Measurements from ENCODE around the gene NOCT.
"Not testable (repeated sequence)": the region's sequence is repeated elsewhere in the genome, so short reads cannot be mapped to it uniquely, and the experiment has no call there.

NOCT gene

DNA sequence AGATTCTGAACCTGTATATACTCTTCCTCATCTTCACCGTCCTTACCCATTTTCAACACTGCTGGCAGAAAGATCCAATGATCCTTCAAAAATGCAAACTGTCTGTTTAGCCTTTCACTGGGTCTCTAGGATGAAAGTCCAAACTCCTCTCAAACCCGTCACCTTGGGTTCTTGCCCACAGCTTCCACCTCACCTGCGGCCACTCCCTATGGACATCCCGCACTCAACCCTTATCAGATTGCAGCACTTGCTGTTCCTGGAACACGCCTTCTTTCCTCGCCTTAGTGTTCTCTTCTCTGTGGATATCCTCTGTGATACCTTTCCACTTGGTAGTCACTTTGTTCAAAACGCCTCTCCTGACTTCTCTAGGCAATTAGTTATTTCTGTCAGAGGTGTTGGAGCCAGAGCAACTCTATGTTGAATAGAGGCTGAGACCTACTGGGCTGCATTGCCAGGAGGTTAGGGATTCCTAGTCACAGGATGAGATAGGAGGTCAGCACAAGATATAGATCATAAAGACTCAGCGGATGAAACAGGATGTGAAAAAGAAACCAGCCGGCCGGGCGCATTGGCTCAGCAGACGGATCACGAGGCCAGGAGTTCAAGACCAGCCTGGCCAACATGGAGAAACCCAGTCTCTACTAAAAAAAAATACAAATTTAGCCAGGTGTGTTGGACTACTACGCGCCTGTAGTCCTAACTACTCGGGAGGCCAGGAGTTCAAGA is 4.2 kb upstream of the NOCT start:
- no peak for DNase-seq

- DNase-seq = no peak
Observed at GRCh38 chr4:139014371-139015268, 961 bp upstream of the NOCT start.

GRCh38 chr4:139015948-139016471 is 429 bp downstream of the NOCT start:
- no peak for DNase-seq

DNA sequence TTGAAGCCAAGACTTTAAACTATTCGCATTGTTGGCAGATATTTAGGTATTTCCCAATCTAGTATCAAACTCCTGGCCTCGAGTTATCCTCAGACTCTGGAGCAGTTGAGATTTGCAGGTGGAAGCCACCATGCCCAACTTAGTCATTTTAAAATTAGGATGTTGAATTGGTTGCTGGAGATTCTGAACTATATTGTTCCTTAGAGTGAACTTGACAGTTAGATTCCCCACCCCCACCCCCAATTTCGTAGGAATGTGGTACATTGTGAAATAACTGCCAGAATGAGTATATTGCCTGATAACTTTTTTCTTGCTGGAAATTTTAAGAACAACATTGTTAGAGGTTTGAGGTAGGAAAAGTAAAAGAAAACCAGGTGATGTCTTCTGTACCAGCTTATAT is 2.3 kb downstream of the NOCT start:
- DNase-seq = no peak

DNA sequence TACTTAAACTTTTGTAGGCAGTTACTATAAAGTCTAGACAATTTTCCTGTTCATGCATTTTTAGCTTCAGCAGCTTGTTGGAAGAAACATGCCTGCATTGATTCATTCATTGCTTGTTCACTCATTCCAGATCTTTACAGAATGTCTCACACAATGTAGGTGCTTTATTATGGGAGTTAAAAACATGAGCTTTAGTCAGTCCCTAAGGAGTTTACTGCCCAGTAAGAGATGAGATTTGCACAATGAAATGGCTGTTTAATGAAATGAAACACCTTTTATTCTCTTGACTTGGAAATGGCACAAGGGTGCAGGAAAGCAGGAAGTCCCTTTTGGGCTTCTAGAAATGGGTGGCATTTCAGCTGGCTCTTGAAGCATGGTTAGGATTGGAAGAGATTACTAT is 2.9 kb downstream of the NOCT start:
- DNase-seq = no peak

GRCh38 chr4:139018971-139019758 is 3.6 kb downstream of the NOCT start:
- DNase-seq = no peak

DNA sequence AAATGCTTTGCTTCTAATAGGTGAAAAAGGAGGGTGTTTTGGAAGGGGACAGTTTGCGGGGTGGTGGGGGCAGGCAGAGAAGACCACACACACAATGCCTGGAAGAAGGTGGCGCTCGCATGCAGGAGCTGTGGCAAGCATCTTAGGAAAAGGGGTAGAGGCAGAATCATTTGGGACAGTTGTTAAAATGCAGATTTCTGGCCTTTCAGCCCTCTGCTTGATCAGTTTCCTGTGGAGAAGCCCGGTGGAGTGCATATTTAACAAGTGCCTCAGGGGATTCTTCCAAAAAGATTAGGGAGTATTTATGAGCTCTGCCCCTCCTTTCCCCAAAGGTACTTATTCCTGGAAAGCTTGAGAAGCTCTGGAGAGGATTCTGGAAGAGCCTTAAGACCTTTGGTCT is 4.8 kb downstream of the NOCT start:
- no peak for DNase-seq

DNA sequence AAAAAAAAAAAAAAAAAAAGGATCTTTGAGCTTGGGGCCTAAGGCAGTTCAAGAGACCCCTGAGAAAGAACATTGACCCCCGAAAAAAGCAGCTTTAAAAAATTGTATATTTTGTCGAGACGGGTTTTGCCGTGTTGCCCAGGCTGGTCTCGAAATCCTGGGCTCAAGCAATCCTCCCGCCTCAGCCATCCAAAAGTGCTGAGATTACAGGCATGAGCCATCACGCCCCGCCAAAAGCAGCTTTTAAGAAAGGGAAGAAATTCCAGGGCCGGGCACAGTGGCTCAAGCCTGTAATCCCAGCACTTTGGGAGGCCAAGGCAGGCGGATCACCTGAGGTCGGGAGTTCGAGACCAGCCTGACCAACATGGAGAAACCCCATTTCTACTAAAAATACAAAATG is 5.5 kb downstream of the NOCT start:
- not testable (repeated sequence) for DNase-seq

- DNase-seq = no peak
Observed at GRCh38 chr4:139022835-139023234, 7.3 kb downstream of the NOCT start.

DNA sequence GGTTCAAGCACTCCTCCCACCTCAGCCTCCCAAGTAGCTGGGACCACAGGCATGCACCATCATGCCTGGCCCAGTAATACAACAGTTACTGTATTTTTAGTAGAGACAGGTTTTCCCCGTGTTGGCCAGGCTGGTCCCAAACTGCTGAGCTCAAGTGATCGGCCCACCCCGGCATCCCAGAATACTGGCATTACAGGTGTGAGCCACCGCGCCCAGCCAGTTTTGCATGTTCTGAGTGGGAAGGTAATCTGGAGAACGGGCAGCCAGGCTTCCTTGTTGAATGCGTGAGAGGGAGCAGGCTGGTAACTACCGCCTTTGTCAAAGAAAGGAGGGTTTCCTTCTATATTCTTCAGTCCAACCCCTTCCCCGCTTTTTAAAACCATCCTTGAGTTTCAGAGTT is 9.1 kb downstream of the NOCT start:
- no peak for DNase-seq

GRCh38 chr4:139025841-139026240 is 10.3 kb downstream of the NOCT start:
- no peak for DNase-seq

DNA sequence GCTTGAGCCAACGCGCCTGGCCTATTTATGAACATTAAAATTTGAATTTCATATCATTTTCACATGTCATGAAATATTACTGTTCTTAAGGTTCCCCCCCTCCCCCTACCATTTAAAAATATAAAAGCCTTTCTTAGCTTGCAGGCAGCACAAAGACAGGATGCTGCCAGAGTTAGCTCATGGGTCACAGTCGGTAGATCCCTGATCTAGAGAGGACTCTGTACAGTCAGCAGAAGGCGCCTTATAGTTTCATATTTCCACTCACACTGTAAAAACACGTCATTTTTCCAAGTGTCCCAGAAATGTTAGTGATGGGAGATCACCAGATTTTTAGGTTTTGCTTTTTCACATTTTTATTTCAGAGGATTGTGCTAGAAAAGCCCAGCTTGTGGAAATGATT is 12.2 kb downstream of the NOCT start:
- DNase-seq = no peak

DNA sequence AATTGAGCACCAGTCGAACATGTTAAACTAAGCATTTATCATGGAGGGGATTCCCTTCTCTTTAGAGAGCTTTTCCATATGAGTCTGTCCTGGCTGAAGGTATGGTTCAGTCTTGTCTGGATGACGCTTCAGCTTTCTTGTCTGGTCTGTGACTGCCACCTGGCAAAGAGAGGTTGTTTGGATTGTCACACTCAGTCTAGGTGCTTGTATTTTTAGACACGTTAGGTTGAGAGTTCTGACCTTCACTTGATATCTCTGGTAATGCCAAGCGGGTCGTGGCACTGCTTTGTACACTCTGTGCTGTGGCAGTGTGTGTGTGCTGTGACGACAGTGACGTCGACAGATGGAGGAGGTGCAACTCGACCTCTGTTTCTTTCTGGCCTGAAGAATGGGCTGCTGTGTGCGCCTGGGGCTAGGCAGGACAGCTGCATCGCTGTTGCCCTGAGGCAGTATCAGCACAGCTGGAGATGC is 12.6 kb downstream of the NOCT start:
- DNase-seq = no peak

GRCh38 chr4:139029866-139030363 is 14.3 kb downstream of the NOCT start:
- DNase-seq = not testable (repeated sequence)

- no peak for DNase-seq
Observed at GRCh38 chr4:139030614-139031235, 15.1 kb downstream of the NOCT start.

DNA sequence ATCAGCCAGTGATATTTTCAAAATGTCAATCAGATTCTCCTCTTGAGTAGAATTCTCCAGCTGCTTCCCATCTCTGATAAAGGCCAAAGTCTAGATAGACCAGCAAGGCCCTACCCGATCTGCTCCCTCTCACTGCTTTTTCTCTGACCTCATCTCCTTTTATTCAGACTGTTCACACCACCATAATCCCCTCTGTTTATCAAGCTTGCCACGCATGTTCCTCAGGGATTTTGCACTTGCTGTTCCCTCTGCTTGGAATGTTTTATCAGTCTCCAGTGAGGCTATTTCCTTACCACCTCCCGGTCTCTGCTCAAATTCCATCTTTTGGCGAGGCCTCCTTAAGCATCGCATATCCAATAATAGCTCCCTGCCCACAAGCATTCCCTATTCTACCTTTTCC is 20.1 kb downstream of the NOCT start:
- no peak for DNase-seq

DNA sequence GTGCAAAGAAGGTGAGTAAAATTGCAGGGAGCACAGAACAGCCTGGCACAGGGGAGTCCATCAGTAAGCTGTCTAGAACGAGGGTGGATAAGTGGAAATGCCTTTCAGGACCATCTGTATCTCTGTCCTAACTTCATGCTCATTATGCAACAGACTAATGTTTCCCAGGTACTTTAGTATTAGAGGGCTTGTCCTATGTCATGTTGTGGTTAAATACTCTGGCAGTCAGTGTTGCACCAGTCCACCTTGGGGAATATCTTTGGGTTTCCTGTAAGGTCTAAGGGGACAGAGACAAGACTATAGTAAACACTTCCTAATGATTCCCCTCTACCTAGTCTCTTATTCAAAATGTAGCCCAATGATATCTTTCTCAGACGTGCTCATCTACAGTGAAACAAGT is 21.3 kb downstream of the NOCT start:
- no peak for DNase-seq

DNA sequence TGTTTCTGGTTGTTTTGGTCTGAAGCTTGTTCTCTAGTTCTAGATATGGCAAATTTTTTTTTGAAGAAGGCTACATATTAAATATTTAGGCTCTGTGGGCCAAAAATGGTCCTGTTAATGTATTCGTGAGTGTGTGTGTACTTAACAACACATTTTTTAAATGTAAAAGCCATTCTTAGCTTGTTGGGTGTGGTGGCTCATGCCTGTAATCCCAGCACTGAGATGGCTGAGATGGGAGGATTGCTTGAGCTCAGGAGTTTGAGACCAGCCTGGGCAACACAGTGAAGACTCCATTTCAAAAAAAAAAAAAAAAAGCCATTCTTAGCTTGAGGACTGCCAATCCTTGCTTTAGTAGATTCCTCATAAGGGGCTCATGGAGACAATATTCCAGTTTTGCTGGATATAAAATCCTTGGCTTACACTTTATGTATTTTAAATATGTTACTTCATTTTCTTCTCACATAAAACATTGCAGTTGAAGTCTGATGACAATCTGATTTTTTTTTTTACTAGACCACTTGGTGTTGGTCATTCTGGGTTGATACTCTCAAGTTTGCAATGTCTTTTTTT is 23.4 kb downstream of the NOCT start:
- DNase-seq = no peak

GRCh38 chr4:139042981-139043460 is 27.4 kb downstream of the NOCT start:
- no peak for DNase-seq

GRCh38 chr4:139044291-139044690 is 28.7 kb downstream of the NOCT start:
- DNase-seq = no peak

- no peak for DNase-seq
Observed at GRCh38 chr4:139048026-139048425, 32.4 kb downstream of the NOCT start.

GRCh38 chr4:139050446-139050845 is 34.9 kb downstream of the NOCT start:
- DNase-seq = no peak
